Activated CD4-positive, alpha-beta T cell treated with anti-CD3 and anti-CD28 coated beads, Interleukin-2, amount 10 ng/mL, durations not matched to agents 7 days and 5 days (primary cell): ENCODE measurements around the gene EEFSEC. TPM values are rescaled to one million over a fixed set of nuclear protein-coding genes. Genes with fewer than 3 reads are reported as not detected.

ENCODE experiments used
- CTCF ChIA-PET: fragments of 350-600 bp; sonication (Branson Sonifier 250); formaldehyde crosslinking; loops from one replicate; lab custom pipeline; 2021; ENCODE audit warnings: antibody characterized with exemption; lab: Charles Lee
- POLR2A ChIA-PET: fragments of 350-600 bp; sonication (Branson Sonifier 250); formaldehyde crosslinking; loops from one replicate; lab custom pipeline; 2021; ENCODE audit warnings: antibody characterized with exemption; lab: Charles Lee
- DNase-seq: peaks from one replicate; pipeline ENCODE4 v3.0.0-alpha.2; 2020
- H3K27ac Mint-ChIP-seq: one replicate; pipeline ENCODE4 v1.8.0; 2021; ENCODE audit warnings: mild to moderate bottlenecking, moderate library complexity, mixed read lengths
- H3K27me3 Mint-ChIP-seq: one replicate; pipeline ENCODE4 v1.8.0; 2021; ENCODE audit warnings: mixed read lengths
- H3K36me3 Mint-ChIP-seq: one replicate; pipeline ENCODE4 v1.8.0; 2021; ENCODE audit warnings: low read depth, mixed read lengths
- H3K4me1 Mint-ChIP-seq: one replicate; pipeline ENCODE4 v1.8.0; 2021; ENCODE audit warnings: mixed read lengths
- H3K4me3 Mint-ChIP-seq: one replicate; pipeline ENCODE4 v1.8.0; 2021; ENCODE audit warnings: mild to moderate bottlenecking, moderate library complexity, mixed read lengths
- H3K9me3 Mint-ChIP-seq: one replicate; pipeline ENCODE4 v1.8.0; 2021; ENCODE audit warnings: mixed read lengths
- total RNA-seq, 2 experiments: library from RNA; stranded (reverse); gene quantifications; one replicate each; pipeline ENCODE4 v1.2.3, GENCODE V29; 2021

EEFSEC gene
- total RNA-seq, 2 experiments from 2014 or later, result 16.6 to 17.1 TPM

- H3K4me1 Mint-ChIP-seq, result peaks cover 12% of the 10 kb centered on the region
- H3K36me3 Mint-ChIP-seq, result peaks cover 21% of the 10 kb centered on the region
- H3K9me3 Mint-ChIP-seq, result no peaks in the 10 kb centered on the region
- H3K4me3 Mint-ChIP-seq, result no peak overlapping the region
- H3K27ac Mint-ChIP-seq, result no peak overlapping the region
- DNase-seq, result no peak
- ChIA-PET CTCF (no interaction called here), POLR2A (no interaction called here)
- no peaks in the 10 kb centered on the region for H3K27me3 Mint-ChIP-seq
Measured at GRCh38 chr3:128245460-128245859, 92.2 kb downstream of the EEFSEC start.

DNA sequence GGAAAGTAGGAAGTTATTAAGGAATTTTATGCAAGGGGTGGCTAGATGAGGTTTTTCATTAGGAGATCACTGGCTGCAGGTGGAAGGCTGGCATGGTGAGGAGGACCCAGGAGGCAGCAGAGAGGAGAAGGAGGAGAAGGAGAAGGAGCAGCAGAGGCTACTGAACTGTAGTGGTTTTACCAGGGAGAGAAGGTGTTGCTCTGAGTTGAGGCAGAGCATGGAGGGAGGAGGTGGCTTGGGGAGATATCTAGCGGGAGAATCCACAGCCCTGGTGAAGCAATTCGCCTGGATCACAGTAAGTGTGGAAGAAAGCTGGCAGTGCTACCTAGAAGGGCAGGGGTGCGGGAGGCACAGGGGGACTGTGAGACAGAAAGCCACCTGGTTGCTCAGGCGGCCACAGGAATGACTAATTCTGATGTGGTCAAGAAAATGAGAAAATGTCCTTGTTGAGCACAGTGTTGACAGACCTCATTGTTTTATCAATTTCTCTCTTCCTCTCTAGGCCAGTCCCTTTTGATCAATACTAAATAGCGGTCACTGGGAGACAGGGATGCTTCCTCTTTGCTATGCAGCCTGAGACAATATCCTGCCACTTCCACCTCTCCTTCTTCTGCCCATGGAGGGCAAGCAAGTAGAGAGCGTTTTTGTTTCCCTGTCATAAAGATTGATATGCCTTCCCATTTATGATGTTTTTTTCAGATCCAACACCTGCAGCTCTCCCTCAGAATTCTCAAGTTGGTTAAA is 94.6 kb downstream of the EEFSEC start:
- Mint-ChIP-seq H3K36me3 (peaks cover 21% of the 10 kb centered on the region), H3K27ac (no peak overlapping the region), H3K4me3 (no peak overlapping the region), H3K4me1 (peaks cover 9% of the 10 kb centered on the region), H3K27me3 (no peaks in the 10 kb centered on the region), H3K9me3 (no peaks in the 10 kb centered on the region)
- CTCF ChIA-PET, result no interaction called here
- no peak for DNase-seq
- POLR2A ChIA-PET, result no interaction called here

DNA sequence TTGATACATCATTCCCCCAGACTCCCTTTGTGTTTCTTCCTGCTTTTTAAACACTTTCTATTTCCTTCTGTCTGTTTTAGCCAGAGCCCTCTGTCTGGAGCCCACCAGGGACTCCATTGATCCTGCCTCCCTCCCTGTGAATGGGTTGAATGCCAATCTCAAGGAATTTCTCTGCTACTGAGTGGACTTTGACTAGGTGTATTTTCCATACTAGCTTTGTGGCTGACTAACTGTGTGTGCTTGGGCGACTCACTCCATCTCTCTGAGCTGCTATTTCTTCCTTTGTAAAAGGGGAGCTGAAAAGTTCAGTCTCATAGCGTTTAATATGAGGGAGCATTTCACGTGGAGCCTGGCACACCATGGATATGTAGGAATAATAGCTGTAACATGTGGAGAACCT is 98.8 kb downstream of the EEFSEC start:
- Mint-ChIP-seq H3K27me3 (no peaks in the 10 kb centered on the region), H3K4me3 (no peak overlapping the region), H3K27ac (no peak overlapping the region), H3K9me3 (no peaks in the 10 kb centered on the region), H3K36me3 (peaks cover 25% of the 10 kb centered on the region), H3K4me1 (no peaks in the 10 kb centered on the region)
- ChIA-PET CTCF (no interaction called here), POLR2A (no interaction called here)
- no peak for DNase-seq

- POLR2A ChIA-PET, result no interaction called here
- no peak overlapping the region for H3K4me3 Mint-ChIP-seq
- H3K9me3 Mint-ChIP-seq, result no peaks in the 10 kb centered on the region
- CTCF ChIA-PET, result interaction anchor here (1.1 to 1.4 kb wide), 2 partner anchors 11 to 33 kb away, joined by 3 to 5 read pairs; no protein-coding TSS in a partner anchor
- DNase-seq, result no peak
- H3K36me3 Mint-ChIP-seq, result peaks cover 18% of the 10 kb centered on the region
- H3K4me1 Mint-ChIP-seq, result no peaks in the 10 kb centered on the region
- H3K27ac Mint-ChIP-seq, result no peak overlapping the region
- H3K27me3 Mint-ChIP-seq, result no peaks in the 10 kb centered on the region
Measured at GRCh38 chr3:128253150-128253549, 99.9 kb downstream of the EEFSEC start.

DNA sequence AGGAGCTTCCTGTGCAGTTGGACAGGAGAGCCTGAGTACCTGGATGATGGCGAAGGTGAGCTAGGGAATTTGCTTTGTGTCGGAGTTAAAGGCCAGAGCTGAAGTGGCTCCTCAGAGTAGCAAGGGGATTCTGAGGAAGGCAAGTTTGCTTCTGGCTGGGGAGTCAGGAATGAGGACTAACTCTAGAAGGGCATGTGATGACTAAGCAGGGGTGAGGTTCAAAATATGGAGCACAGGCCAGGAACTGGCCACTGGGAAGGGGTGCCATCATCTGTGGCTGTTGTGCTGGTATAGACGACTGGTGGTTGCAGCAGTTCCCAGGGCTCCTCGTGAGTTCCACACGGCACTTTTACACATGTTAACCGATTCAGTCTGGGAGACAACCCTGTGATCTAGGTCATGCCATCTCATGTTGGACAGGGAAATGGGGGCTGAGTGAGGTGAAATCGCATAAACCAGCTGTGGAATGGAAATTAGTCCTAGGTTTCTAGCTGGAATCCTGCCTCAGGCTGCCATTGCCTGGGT is 100.8 kb downstream of the EEFSEC start:
- Mint-ChIP-seq H3K27ac (no peak overlapping the region), H3K27me3 (no peaks in the 10 kb centered on the region), H3K4me1 (no peaks in the 10 kb centered on the region), H3K4me3 (no peak overlapping the region), H3K9me3 (no peaks in the 10 kb centered on the region), H3K36me3 (peaks cover 16% of the 10 kb centered on the region)
- POLR2A ChIA-PET, result no interaction called here
- no peak for DNase-seq
- CTCF ChIA-PET, result interaction anchor here (0.5 to 1.4 kb wide), 3 partner anchors 12 to 49 kb away, joined by 3 to 5 read pairs (median 5); no protein-coding TSS in a partner anchor

- POLR2A ChIA-PET, result no interaction called here
- H3K4me1 Mint-ChIP-seq, result no peaks in the 10 kb centered on the region
- DNase-seq, result no peak
- H3K27me3 Mint-ChIP-seq, result no peaks in the 10 kb centered on the region
- H3K36me3 Mint-ChIP-seq, result peaks cover 15% of the 10 kb centered on the region
- peaks cover 7% of the 10 kb centered on the region for H3K9me3 Mint-ChIP-seq
- H3K27ac Mint-ChIP-seq, result no peak overlapping the region
- CTCF ChIA-PET, result no interaction called here
- H3K4me3 Mint-ChIP-seq, result no peak overlapping the region
Measured at GRCh38 chr3:128254967-128255366, 101.7 kb downstream of the EEFSEC start.

DNA sequence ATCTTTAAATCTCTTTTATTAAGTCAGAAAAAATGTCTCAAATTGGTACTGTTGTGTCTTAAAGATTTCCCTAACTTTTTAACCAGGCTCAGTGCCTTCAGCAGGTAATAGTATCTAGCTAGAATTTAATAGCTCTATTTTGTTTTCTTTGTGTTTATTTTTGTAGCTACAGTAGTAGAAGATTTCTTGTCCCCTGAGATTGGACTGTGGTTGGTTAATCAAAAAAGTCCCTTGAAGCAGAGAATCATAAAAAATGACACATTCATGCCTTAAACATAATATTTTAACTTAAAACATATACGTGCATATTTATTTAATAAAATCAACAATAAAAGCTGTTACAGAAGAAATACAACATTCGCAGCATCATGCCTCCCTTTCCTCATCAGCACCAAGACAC is 102.8 kb downstream of the EEFSEC start:
- Mint-ChIP-seq H3K27ac (no peak overlapping the region), H3K27me3 (no peaks in the 10 kb centered on the region), H3K4me3 (no peak overlapping the region), H3K36me3 (peaks cover 22% of the 10 kb centered on the region), H3K9me3 (peaks cover 17% of the 10 kb centered on the region), H3K4me1 (no peaks in the 10 kb centered on the region)
- POLR2A ChIA-PET, result no interaction called here
- CTCF ChIA-PET, result no interaction called here
- no peak for DNase-seq

DNA sequence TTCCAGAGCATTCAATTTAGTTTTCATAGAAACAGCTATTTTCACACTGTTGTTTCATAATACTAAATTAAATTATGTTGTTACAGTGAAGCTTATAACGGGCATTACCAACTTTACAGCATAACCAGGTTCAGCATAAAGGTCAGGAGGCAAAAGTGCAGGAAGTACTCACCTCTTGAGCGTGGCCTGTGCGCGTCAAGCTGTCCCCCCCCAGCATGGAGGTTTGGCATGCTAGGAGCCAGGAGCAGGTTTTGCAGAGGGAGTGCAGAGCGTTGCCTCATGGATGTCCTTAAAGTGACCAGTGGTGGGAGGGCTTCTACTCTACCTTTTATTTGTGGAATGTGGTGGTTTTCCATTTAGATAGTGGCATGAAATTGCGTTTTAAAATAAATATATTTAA is 104.4 kb downstream of the EEFSEC start:
- ChIA-PET CTCF (no interaction called here), POLR2A (no interaction called here)
- H3K4me1 Mint-ChIP-seq, result no peaks in the 10 kb centered on the region
- no peak for DNase-seq
- H3K36me3 Mint-ChIP-seq, result peaks cover 22% of the 10 kb centered on the region
- H3K4me3 Mint-ChIP-seq, result no peak overlapping the region
- H3K27ac Mint-ChIP-seq, result no peak overlapping the region
- H3K9me3 Mint-ChIP-seq, result peaks cover 17% of the 10 kb centered on the region
- H3K27me3 Mint-ChIP-seq, result no peaks in the 10 kb centered on the region

- H3K27ac Mint-ChIP-seq, result no peak overlapping the region
- no peak overlapping the region for H3K4me3 Mint-ChIP-seq
- peaks cover 17% of the 10 kb centered on the region for H3K9me3 Mint-ChIP-seq
- H3K36me3 Mint-ChIP-seq, result peaks cover 23% of the 10 kb centered on the region
- ChIA-PET POLR2A (no interaction called here), CTCF (no interaction called here)
- no peaks in the 10 kb centered on the region for H3K27me3 Mint-ChIP-seq
- no peak for DNase-seq
- H3K4me1 Mint-ChIP-seq, result no peaks in the 10 kb centered on the region
Measured at GRCh38 chr3:128260275-128260674, 107.0 kb downstream of the EEFSEC start.

DNA sequence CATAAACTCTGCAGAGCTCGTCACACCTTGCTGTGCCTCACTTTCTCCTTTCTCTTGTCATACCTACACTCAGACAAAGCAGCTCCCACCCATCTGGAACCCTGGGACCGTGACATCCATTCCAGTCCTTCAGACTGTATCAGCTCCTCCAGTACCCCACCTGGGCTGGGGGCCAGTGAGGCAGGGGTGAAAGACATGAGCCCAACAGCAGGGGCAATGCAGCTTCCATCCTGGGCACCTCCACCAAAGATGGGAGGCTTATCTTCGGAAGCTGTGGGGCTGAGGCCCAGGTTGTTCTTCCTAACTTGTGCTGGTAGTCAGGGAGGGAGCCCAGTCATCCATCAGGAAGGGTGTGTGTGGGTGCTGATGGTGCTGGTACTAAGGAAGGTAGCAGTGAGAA is 109.2 kb downstream of the EEFSEC start:
- ChIA-PET POLR2A (no interaction called here), CTCF (interaction anchor here (0.5 to 1.3 kb wide), 2 partner anchors 20 to 51 kb away, joined by 3 to 4 read pairs; no protein-coding TSS in a partner anchor)
- no peak for DNase-seq
- H3K4me3 Mint-ChIP-seq, result no peak overlapping the region
- peaks cover 17% of the 10 kb centered on the region for H3K9me3 Mint-ChIP-seq
- no peaks in the 10 kb centered on the region for H3K27me3 Mint-ChIP-seq
- peaks cover 18% of the 10 kb centered on the region for H3K36me3 Mint-ChIP-seq
- no peak overlapping the region for H3K27ac Mint-ChIP-seq
- H3K4me1 Mint-ChIP-seq, result no peaks in the 10 kb centered on the region

GRCh38 chr3:128263118-128263517 is 109.8 kb downstream of the EEFSEC start:
- Mint-ChIP-seq H3K27me3 (no peaks in the 10 kb centered on the region), H3K9me3 (peaks cover 17% of the 10 kb centered on the region)
- CTCF ChIA-PET, result no interaction called here

DNA sequence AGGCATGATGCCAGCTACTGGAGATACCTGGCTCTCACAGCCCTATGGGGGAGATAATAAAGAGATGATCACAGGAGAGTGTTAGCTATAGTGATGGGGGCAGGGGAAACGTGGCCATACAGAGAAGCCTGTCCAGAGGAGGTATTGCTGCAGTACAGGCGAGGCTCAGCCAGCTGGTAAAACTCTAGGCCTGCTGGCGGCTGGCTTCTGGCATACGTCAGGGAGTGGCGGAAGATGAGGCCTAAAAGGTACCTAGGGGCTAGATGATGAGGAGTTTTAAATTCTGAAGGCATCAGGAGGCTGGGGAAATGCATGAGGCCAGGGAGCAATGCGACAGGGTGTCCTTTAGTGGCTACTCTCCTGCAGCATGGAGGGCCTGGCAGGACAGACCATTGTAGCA is 110.7 kb downstream of the EEFSEC start:
- Mint-ChIP-seq H3K4me3 (no peak overlapping the region), H3K27me3 (no peaks in the 10 kb centered on the region), H3K27ac (no peak overlapping the region), H3K36me3 (peaks cover 18% of the 10 kb centered on the region), H3K4me1 (no peaks in the 10 kb centered on the region), H3K9me3 (peaks cover 17% of the 10 kb centered on the region)
- no peak for DNase-seq
- ChIA-PET POLR2A (no interaction called here), CTCF (interaction anchor here (1.6 kb wide), 1 partner anchor 9 kb away, joined by 4 read pairs; no protein-coding TSS in a partner anchor)

More at GRCh38 chr3:128263118-128263517, 109.8 kb downstream of the EEFSEC start:
- POLR2A ChIA-PET, result no interaction called here
- no peak for DNase-seq
- Mint-ChIP-seq H3K4me3 (no peak overlapping the region), H3K27ac (no peak overlapping the region), H3K36me3 (peaks cover 18% of the 10 kb centered on the region), H3K4me1 (no peaks in the 10 kb centered on the region)

GRCh38 chr3:128266453-128266852 is 113.2 kb downstream of the EEFSEC start:
- Mint-ChIP-seq H3K27ac (no peak overlapping the region), H3K4me1 (no peaks in the 10 kb centered on the region), H3K36me3 (peaks cover 2% of the 10 kb centered on the region), H3K4me3 (no peak overlapping the region), H3K27me3 (no peaks in the 10 kb centered on the region), H3K9me3 (no peaks in the 10 kb centered on the region)
- no peak for DNase-seq
- POLR2A ChIA-PET, result interaction anchor here (0.7 kb wide), 1 partner anchor 13 kb away, joined by 3 read pairs; no protein-coding TSS in a partner anchor
- CTCF ChIA-PET, result interaction anchor here (0.7 kb wide), 1 partner anchor 9 kb away, joined by 3 read pairs; no protein-coding TSS in a partner anchor
